IPS-11a (cell line): ENCODE results near the gene POU4F1.

Source experiments
- H3K4me3 ChIP-seq: one replicate; pipeline ENCODE4 v1.5.1; 2013; ENCODE audit warnings: low read depth, low read length, control low read depth

Gene POU4F1

DNA sequence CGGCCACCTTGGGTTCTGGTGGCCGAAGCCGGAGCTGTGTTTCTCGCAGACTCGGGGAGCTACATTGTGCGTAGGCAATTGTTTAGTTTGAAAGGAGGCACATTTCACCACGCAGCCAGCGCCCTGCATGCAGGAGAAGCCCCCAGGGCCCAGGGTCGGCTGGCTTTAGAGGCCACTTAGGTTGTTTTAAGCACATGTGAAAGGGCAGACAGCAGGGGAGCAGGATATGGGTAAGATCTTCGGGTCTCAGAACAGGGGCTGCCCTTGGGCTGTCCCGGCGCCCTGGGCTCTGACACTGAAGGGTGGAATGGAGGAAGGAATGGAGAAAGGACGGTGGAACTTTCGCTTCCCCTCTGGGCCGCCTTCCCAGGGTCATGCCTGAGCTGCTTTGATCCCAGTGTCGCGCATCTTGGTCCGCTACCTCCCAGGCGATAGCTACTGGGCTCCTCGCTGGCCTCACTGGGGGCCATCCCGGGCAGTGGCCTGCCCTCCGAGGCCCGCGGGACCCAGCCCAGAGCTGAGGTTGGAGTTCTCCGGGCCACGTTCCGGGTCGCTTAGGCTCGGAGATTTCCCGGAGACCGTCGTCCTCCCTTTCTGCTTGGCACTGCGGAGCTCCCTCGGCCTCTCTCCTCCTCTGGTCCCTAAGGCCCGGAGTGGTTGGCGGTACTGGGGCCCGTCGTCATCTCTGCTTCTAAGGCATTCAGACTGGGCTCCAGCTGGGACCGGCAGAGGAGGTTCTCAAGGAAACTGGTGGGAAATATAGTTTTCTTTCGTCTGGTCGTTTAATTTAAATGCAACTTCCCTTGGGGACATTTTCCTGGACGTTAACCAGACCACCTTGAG lies 4.3 kb upstream of the POU4F1 start:
- peak overlapping the region; percentile 9 for H3K4me3 ChIP-seq

DNA sequence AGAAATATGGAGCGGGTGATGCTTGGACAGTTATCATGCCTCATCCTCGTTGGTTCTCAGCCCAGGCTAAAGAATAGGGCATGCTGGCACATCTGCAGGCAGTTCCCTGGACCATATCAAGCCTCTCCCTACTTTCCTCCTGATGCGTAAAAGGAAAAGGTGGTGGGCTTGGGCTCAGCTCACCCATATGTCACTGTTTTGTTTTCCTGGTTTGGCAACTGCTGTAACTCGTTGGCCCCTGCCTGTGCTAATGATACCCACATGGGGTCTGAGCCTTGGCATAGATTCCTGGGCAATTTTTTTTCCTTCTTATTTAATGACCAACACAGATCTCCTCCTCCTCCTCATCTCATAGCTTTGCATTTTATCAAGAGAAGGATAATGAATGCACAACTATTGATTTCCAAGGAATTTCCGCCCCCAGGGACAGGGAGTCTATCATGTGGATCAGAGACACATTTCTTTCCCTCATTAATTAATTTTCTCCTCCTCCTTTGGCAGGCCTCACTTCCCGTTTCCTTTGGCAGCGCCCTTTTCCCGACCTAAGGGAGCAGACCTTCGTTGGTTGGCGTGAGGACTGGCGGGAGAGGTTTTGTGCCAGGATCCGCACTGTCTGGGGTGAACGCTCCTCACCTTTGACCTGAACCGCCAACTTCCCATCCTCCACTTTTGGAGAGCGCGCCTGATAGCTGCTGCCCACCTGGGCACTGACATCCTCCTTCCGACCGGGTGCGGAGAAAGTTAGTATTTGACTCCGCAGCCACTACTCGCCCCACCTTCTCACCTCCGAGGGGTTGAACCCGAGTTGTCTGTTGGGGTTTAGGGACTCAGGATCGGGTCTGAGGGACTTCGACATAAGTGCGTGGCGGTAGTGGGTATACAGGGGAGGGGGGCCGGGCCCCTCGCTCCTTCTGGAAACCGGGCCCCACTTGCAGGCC lies 3.4 kb upstream of the POU4F1 start:
- no peak overlapping the region for H3K4me3 ChIP-seq

DNA sequence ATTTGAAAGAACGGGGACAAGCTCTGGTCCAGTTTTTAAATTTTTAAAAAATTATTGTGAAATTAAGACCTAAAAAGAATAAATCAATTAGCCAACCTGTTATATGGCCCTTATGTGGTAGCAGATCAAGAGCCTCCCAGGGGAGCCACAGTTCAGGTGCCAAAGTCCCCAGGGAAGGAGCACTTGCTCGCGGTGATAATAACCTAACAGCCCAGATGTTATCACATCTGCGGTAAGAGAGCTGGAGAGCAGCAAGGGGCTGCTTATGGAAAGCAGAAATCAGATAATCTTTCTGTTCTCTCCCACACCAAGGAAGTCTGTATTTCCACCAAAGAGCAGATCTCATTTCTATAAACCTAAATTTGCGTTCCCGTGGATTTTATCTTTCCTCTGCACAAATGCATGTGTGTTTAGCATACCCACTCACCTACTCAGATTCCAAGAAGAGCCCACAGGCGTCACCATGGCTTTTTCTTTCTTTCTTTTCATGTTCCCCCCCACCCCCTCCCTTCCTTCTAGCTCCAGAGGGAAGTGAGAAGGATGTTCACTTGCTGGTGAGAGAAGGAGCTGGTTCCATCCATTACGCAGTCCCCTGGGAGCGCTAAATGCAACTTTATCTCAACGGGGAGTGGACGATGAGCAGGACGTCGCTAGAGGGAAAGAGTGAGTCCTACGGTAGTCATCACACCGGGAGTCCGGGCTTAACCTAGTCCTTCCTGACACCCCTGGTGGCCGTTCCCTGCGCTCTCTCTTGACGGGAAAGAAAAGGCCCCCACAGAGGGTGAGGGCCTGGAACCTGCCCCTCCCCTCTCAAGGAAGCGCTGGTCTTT lies 1.6 kb upstream of the POU4F1 start:
- H3K4me3 ChIP-seq = no peak overlapping the region

GRCh38 chr13:78602561-78603239 lies 652 bp downstream of the POU4F1 start:
- H3K4me3 ChIP-seq = peak overlapping the region; percentile 43

DNA sequence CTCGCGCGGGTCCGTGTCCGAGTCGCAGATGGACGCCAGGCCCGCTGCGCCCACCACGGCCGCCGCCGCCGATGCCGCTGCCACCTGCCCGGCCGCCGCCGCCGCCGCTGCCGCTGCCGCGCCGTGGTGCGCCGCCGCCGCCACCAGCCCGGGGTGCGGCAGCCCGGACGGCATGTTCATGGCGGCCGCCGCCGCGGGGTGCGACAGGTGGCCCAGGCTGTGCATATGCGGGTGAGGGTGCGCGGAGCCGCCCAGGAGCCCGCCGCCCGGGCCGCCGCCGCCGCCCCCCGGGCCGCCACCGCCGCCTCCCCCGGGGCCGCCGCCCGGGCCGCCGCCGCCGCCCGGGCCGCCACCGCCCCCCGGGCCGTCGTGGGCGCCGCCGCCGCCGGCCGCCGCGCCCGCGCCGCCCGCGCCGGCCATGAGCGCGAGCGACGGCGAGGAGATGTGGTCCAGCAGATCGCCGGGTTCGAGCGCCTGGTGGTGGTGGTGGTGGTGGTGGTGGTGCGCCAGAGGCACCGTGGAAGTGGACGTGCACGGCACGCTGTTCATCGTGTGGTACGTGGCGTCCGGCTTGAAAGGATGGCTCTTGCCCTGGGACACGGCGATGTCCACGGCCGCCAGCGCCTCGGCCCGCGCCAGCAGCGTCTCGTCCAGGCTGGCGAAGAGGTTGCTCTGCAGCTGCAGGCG lies 1.3 kb downstream of the POU4F1 start:
- peak overlapping the region; percentile 30 for H3K4me3 ChIP-seq

GRCh38 chr13:78601124-78601873 lies 2.1 kb downstream of the POU4F1 start:
- peak overlapping the region; percentile 30 for H3K4me3 ChIP-seq

DNA sequence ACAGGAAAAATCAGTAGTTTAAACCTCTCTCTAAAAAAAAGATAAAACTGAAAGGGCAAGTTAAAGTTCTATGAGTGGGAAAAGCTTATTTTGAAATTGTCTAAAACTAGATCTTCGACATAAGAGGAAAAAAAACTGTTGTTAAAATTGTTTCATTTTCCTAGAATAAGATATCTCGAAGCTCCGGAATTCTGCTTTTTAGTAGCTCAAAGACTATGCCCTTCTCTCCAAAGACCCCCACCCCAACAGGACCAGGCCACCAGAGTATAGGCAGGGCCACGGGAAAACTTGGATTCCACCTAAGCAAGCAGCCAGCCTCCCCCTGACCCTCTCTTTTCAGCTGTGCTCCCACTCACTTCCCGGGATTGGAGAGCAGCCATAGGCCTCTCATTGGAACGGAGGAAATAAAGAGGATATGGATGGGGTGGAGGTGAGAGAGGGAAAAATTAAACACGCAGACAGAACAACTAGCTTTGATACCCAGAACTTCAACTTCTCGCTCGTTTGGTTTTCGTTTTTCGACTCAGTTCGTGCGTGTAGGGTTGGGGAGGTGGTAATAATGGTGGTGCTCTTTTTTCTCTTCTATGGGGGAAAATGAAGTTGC lies 3.0 kb downstream of the POU4F1 start:
- H3K4me3 ChIP-seq = no peak overlapping the region

GRCh38 chr13:78599645-78600279 lies 3.6 kb downstream of the POU4F1 start:
- H3K4me3 ChIP-seq = no peak overlapping the region

DNA sequence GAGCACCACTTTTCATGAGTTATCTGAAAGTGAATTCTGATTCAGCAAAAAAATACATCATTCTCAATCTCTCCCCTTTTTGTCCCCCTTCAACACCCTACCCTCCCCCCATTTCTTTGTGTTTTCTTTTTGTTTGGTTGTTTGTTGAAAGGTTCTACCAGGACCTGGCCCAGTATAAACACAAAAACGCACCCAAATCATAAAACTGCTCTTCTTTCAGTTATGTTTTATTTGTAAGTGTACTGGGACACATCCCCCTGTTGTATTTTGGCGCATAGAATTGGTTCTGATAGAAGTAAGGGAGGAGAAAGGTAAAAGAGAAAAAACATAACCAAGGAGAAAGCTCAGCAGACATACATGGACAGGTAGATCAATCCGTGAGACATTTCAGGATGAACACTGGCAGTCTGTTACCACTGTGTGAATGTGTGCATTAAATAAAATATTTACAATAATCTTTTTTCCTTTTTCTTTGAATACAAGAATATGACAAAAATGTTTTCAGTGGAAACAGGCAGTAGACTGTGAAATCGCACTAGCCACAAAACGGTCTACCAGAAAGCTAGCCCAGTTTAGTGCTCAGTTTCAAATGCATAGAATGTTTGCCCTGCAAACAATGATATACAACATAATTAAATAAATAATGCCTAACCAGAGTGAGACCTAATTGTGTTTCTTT lies 4.2 kb downstream of the POU4F1 start:
- H3K4me3 ChIP-seq = no peak overlapping the region

DNA sequence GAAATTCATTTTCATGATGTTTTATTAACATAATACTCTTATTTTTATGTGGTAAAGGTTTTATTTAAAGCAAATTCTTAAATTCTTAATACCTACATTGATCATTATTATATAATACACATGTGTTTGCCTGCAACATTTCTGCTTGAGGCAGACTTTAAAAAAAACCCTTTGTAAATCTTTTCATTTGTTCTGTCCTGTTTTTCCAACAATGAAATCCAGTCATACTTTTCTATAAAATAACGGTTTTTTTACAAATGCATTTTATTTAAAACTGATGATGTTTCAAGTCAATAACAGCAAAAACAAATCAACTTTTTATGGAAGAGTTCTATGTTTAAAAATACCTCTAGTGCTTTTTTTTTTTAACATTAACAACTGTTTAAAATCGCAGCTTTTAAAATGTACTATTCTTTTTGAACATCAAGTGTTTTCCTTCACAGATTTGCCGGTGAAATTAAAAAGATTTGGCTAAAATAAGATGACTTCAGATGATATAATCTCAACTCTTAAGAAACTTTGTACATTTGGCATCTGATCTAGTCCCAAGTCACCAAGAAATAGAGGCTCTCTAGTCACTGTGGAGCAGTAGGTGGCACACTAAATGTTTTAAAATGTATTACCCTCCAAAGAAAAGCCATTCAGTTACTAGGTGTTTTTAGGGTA lies 5.1 kb downstream of the POU4F1 start:
- no peak overlapping the region for H3K4me3 ChIP-seq

GRCh38 chr13:78597602-78597932 lies 5.8 kb downstream of the POU4F1 start:
- H3K4me3 ChIP-seq = no peak overlapping the region

DNA sequence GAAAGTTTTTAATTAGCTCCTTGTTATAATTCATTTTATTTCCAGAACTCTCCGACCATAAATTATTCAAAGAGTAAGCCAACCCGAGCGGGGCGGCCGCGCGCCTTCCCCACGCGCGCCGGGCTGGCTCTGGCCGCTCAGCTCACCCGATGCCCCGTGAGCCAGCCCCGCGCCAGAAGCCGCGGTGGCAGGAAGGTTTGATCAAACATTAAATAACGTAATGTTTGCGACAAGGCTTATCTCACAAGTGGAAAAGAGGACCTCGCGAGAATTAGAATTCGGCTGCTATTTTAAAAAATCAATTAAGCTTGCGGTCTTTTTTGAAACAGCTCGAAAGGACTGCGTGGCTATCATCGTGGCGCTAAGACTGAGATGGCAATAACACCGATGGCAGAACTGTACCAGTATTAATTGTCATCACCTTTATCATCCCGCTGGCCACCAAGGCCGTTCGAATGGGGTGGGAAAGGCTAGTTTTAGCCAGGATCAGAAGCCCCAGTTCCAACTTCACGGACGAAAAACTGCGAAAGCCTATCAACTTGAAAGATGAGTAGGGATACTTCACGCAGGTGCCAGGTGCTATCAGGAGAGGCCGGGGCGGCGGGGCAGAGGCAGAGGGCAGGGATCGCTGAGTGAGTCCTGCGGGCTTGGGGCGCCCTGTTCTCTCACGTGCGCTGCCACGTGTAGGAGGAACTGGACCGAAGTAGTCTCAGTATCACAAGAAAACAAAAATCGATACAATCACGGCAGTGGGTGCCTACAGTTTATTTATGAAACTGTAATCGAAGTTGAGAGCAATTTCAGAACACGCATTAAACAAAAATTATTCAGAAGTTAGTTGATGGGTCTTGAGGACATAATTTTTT lies 6.4 kb downstream of the POU4F1 start:
- H3K4me3 ChIP-seq = no peak overlapping the region

- H3K4me3 ChIP-seq = peak overlapping the region; percentile 25
These were observed 7.0 kb downstream of the POU4F1 start for GRCh38 chr13:78596399-78596735.

DNA sequence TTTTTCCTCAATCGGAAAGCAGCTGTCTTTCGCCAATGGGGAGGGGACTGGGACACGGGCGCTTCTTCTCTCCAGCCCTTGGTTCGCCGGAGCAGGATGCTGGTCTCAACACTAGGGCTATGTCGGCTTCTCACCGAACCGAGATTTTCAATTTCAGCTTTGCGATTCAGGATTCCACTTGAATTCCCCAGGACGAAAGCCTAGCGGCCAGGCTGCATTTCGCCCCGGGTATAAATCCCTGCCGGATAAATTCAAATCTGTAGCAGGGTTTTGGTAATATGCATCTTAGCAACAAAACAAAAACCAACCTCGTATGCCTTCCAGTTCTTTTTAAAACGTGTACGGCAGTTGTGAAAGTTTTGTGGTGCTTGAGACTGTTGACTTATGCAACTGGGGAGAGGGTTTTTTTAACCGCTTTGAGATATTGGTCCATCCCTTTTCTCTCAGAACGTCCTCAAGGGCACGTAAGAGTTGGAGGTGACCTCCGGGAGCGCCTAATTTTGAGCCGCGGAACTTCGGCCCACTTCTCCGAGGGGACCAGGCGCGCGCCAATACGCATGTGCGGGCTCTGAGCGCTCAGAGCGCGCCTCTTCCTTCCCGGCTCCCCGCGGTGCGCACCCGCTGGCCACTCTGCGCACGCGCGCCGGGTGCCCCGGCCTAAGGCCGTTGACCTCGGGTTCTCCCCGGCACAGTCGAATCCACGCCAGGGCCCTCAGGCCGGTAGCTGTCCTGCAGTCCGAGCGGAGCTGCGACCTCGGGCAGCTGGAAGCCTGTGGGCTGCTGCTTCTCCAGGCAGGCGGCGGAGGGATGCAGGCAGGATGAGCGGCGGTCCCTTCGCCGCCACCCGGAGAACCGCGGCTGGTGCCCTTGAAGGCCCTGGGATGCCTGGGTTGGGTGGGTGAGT lies 7.6 kb downstream of the POU4F1 start:
- peak overlapping the region; percentile 37 for H3K4me3 ChIP-seq

DNA sequence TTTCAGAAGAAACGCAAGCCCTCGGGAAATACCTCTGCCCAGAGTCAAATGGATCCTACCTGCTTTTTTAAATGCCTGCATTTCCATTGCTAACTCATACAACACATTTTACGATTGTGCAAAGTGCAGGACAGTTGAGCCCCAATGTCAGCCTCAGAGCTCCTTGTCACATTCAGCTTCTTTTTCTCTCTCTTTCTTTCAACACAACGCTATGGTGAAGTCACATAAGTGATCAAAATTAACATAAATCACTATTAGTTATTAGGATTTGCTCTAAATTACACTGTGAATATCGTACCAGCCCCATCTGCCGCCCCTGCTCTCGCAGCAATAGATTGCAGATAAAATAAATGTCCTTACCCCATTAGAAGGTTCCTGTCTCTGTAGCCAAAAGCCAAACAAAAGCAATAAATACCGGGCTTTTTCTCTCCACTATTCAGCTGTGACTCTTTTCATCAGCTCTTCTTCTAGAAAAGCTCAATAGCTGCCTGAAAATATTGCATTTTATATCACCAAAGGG lies 8.8 kb downstream of the POU4F1 start:
- no peak overlapping the region for H3K4me3 ChIP-seq
